Astrocyte of the hippocampus (primary cell): Measurements from ENCODE around the gene CD22.

Experiments
- DNase-seq: peaks from one replicate; pipeline ENCODE4 v3.0.0; 2011; ENCODE audit warnings: low read depth, low spot score

CD22 gene

DNA sequence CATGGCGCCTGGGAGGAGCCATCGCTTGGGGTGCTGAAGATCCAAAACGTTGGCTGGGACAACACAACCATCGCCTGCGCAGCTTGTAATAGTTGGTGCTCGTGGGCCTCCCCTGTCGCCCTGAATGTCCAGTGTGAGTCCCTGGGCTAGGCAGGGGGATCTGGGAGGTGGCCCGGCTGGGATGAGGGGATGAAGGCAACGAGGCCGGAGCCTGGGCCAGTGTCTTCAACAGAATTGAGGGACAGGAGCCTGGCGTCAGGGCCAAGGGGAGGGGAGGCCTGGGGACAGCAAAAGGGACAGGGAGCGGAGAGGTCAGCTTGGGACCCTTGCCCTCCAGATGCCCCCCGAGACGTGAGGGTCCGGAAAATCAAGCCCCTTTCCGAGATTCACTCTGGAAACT is 12.0 kb downstream of the CD22 start:
- no peak for DNase-seq

DNA sequence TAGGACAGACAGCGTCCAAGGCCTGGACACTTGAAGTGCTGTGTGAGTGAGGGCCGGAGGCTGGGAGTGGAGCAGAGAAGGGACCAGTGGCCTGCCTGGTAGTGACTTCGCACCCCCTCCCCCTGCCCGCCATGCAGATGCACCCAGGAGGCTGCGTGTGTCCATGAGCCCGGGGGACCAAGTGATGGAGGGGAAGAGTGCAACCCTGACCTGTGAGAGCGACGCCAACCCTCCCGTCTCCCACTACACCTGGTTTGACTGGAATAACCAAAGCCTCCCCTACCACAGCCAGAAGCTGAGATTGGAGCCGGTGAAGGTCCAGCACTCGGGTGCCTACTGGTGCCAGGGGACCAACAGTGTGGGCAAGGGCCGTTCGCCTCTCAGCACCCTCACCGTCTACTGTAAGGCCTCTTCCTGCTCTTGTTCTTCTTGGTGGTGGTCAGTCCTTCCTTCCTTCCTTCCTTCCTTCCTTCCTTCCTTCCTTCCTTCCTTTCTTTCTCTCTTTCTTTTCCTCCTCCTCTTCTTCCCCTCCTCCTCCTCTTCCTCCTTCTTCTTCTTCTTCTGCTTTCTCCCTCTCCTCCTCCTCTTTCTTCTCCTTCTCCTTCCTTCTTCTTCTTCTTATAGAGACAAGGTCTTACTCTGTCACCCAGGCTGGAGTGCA is 12.7 kb downstream of the CD22 start:
- no peak for DNase-seq

- no peak for DNase-seq
Observed at GRCh38 chr19:35342430-35342829, 13.4 kb downstream of the CD22 start.

GRCh38 chr19:35344511-35345031 is 15.6 kb downstream of the CD22 start:
- no peak for DNase-seq

DNA sequence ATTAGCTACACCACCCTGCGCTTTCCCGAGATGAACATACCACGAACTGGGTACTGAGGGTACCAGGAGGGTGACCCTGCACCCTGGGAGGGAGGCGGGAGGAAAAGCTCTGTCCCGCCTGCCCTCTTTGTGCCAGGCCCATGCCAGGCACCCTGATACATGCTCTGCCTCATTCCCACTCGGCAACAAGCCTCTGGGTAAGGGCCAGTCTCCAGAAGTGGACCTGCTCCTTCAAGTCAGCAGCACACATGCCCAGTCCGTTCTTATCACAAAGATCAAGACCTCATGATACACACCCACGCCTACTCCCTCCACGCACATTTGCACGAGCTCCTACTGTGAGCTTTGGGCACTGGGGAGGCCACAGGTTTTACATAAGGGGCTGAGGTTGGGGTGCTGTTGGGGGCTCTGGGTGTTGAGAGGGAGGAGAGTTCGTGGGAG is 16.7 kb downstream of the CD22 start:
- no peak for DNase-seq

DNA sequence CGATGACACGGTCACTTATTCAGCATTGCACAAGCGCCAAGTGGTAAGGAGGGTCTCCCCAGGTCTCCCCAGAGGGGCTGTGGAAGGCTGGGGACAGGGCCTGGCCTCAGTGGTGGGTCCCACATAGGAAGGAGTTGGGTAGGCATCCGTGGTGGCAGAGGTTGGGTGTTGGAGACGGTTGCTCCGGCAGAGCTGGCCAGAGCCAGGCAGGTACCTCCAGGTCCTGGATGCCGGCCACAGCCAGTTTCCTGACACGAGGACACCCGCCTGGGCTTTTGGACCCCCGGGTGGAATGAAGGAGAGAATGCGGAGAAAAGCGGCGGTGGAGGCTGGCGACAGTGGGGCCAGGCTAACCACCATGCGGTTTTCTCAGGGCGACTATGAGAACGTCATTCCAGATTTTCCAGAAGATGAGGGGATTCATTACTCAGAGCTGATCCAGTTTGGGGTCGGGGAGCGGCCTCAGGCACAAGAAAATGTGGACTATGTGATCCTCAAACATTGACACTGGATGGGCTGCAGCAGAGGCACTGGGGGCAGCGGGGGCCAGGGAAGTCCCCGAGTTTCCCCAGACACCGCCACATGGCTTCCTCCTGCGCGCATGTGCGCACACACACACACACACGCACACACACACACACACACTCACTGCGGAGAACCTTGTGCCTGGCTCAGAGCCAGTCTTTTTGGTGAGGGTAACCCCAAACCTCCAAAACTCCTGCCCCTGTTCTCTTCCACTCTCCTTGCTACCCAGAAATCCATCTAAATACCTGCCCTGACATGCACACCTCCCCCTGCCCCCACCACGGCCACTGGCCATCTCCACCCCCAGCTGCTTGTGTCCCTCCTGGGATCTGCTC is 17.4 kb downstream of the CD22 start:
- no peak for DNase-seq

DNA sequence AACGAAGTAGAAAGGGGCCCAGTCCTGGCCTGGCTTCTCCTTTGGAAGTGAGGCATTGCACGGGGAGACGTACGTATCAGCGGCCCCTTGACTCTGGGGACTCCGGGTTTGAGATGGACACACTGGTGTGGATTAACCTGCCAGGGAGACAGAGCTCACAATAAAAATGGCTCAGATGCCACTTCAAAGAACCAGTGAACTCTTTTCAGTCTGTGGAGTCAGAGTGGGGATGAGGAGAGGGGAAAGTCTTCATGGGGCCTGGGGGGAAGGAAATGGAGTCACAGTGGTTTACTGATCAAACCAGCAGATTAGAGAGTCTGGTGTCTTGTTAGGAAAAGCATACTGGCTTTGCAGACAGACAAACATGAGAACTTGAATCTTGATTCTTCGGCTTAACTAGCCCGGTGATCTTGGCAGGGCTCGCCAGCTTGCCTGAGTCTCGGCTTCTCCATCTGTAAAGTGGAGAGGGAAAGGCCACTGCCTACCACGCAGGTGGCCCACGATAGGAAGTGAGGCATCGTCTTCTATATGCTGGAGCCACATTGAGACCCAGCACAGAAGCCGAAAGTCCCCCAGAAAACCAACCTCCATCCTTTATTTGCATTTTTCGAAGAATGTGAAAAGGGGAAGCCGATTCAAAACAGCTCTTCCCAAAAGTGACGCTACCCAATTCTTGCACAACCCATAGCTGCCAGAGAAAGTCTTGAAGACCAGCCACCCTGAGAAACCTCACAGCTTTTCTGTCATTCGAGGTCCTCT is 18.4 kb downstream of the CD22 start, which contains the start of gene FFAR1:
TSS of gene FFAR1 (plus strand) at position 732 of the 759 bp plus-strand sequence. CDS start 3,650 bp downstream, outside the sequence.
- DNase-seq, result no peak

DNA sequence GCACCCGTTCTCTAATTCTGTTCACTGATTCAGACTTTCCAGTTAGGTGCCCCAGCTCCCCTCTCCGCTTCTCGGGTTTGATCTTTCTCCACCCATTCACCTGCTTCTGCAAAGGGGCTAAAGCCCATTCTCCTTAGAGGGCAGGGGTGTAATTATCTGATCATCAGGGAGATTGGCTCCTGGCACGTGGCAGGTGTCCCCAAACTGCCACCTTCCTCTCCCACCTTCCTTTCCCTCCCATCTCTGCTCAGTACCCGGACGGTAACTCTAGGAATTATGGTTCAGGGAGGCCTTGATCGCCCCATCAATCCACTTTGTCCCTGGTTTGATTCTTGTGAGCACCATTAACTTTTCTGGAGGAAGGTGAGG is 18.9 kb downstream of the CD22 start:
- no peak for DNase-seq

GRCh38 chr19:35348911-35349611 is 20.1 kb downstream of the CD22 start:
- no peak for DNase-seq

GRCh38 chr19:35349614-35350521 is 20.9 kb downstream of the CD22 start:
- no peak for DNase-seq

GRCh38 chr19:35350591-35350990 is 21.6 kb downstream of the CD22 start:
- DNase-seq, result no peak

DNA sequence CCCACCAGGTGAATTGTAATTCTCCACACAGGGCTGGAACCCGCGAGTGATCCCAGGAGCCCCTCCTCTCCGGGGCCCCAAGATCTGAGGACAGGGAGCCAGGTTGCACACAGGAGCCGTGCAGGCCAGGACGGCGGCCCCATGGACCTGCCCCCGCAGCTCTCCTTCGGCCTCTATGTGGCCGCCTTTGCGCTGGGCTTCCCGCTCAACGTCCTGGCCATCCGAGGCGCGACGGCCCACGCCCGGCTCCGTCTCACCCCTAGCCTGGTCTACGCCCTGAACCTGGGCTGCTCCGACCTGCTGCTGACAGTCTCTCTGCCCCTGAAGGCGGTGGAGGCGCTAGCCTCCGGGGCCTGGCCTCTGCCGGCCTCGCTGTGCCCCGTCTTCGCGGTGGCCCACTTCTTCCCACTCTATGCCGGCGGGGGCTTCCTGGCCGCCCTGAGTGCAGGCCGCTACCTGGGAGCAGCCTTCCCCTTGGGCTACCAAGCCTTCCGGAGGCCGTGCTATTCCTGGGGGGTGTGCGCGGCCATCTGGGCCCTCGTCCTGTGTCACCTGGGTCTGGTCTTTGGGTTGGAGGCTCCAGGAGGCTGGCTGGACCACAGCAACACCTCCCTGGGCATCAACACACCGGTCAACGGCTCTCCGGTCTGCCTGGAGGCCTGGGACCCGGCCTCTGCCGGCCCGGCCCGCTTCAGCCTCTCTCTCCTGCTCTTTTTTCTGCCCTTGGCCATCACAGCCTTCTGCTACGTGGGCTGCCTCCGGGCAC is 22.6 kb downstream of the CD22 start:
- no peak for DNase-seq

DNA sequence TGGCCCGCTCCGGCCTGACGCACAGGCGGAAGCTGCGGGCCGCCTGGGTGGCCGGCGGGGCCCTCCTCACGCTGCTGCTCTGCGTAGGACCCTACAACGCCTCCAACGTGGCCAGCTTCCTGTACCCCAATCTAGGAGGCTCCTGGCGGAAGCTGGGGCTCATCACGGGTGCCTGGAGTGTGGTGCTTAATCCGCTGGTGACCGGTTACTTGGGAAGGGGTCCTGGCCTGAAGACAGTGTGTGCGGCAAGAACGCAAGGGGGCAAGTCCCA is 23.1 kb downstream of the CD22 start:
- DNase-seq, result no peak

DNA sequence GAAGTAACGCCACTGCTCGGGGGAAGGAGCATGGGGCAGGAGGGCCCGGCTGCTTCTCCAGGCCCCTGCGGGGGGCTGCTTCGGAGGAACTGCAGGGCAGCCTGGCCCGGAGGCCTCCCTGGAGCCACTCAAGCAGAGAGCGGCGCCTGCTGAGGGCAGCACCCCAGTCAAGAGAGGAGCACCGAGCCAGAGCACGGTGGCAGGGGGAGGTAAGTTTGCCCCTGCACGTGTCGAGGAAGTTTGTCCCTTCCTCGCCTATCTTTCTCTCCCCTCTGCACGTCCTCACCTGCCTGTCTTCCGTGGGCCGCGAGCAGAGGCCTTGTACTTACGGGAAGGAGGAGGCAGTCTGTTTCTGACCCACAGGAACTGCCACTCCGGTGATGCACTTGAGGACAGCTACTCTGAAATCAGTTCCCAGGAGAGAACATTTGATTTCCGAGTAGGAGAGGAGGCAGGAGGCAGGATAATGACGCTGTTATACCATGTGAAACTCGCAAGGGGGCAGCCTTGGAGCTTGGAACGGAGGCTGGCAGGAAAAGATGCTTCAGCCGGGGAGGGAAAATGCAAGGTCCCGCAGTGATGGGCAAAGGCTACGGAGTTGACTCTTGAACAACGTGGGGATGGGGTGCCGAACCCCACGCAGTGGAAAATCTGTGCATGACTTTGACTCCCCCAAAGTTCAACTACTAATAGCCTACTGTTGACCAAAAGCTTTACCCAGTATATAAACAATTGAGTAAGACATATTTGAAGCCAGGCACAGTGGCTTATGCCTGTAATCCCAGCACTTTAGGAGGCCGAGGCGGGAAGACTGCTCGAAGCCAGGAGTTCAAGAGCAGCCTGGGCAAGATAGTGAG is 23.7 kb downstream of the CD22 start:
- peak; percentile 81 for DNase-seq

GRCh38 chr19:35353635-35354034 is 24.6 kb downstream of the CD22 start:
- DNase-seq, result no peak

- no peak for DNase-seq
Observed at GRCh38 chr19:35354898-35355297, 25.9 kb downstream of the CD22 start.

DNA sequence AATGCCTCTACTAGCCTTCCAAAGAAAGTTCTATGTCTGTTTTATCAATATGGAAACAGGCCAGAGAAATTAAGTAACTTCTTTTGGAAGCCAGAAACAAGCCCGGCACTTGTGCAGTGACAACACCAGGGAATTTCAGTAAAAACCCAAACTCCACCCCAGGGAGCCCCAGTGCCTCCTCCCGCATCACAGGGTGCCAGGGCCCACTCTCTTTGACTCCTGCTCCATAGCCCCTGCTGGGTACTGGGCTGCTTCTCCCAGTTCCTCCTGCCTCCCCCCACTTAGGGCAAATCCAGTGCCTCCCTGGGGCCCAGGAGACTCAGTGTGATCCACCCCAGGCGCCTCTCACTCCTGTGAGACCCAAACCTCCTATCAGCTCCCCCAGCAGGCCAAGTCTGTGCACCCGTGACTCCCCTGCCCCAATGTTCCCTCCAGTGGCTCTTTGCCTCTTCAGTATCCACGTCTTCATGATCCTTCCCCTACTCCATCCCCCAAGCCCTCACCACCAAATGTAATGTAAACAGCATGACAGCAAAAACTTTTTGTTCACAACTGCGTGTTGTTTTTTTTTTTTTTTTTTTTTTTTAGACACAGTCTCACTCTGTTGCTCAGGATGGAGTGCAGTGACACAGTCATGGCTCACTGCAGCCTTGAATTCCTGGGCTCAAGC is 26.9 kb downstream of the CD22 start:
- DNase-seq, result no peak

DNA sequence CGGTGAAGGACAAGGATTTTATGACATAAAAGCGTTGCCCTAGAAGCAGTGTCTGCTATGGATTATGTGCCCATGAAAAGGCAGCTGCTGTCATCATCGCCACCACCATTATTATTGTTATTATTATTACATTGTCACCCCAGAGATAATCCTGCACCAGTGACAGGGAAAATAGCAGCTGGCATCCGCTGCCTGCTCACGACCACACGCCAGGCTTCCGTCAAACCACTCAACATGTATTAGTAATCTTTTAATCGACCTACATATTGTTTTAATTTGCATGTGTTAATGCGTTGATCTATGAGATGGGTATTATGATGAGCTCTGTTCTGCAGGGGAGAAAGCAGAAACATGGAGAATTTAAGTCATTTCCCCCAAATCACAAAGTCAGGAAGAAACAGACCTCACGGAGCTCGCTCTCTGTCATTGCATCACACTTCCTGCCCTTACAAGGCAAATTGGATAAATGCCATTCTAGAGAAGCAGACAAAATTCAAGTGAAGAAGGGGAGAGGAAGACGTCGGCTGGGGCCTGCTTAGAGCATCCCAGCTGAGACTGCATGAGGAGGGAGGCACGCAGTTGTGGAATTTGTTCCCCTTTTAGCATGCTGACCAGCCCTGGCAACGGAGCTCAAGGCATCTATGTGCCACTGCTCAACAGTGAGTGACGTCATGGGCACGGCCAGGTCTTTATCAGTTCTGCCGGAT is 29.0 kb downstream of the CD22 start, which contains the start of gene FFAR3:
TSS of gene FFAR3 (plus strand) at position 594 of the 707 bp plus-strand sequence. CDS start 431 bp downstream, outside the sequence.
- no peak for DNase-seq
